Measurements from ENCODE around the gene RIC3. TPM values are rescaled to one million over a fixed set of nuclear protein-coding genes. Genes with fewer than 3 reads are reported as not detected.

RIC3 gene
- total and polyA plus RNA-seq, 7 donors = 0.23 to 34.9 (median 14.7) TPM; not detected in 1

DNA sequence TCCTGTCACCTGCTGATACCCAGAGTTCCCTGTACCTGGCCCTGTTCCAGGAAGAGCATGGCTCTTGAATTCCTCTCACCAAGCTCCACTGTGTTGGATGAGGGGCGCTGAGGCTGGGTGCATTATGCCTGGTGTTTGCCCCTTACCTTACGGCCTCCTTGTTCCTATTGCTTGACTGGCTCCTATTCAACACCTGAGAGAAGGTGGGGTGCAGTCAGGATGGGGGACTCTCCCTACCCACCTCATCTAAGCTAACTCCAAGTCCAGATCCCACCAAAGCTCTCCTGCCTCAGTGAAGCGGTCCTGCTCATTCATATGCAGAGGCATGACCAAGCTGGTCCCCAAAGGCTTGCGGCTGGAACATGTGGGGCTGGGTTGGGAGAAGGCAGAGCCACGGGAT is 35.8 kb upstream of the RIC3 start:
- intact Hi-C loops (cut with DNase I) = no loop called here
- DNase-seq = no peak
- Histone ChIP-seq H3K27me3 (peaks cover 0 to 9% (median 0%) of the 10 kb centered on the region in 3 donors), H3K9me3 (no peaks in the 10 kb centered on the region), H3K36me3 (no peaks in the 10 kb centered on the region), H3K27ac (no peak overlapping the region), H3K4me3 (no peak overlapping the region), H3K4me1 (peaks cover 0 to 5% (median 2%) of the 10 kb centered on the region in 4 donors)
- TF ChIP-seq POLR2A (IDR thresholded peaks at IDR 0.05) = no peak
- TF ChIP-seq, protein P1, sequence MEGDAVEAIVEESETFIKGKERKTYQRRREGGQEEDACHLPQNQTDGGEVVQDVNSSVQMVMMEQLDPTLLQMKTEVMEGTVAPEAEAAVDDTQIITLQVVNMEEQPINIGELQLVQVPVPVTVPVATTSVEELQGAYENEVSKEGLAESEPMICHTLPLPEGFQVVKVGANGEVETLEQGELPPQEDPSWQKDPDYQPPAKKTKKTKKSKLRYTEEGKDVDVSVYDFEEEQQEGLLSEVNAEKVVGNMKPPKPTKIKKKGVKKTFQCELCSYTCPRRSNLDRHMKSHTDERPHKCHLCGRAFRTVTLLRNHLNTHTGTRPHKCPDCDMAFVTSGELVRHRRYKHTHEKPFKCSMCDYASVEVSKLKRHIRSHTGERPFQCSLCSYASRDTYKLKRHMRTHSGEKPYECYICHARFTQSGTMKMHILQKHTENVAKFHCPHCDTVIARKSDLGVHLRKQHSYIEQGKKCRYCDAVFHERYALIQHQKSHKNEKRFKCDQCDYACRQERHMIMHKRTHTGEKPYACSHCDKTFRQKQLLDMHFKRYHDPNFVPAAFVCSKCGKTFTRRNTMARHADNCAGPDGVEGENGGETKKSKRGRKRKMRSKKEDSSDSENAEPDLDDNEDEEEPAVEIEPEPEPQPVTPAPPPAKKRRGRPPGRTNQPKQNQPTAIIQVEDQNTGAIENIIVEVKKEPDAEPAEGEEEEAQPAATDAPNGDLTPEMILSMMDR (IDR thresholded peaks at IDR 0.05) = no peak
- TF ChIP-seq EP300 (IDR thresholded peaks at IDR 0.05) = no peak
- TF ChIP-seq POLR2AphosphoS5 (IDR thresholded peaks at IDR 0.05) = no peak
- WGBS, 2 donors = 49 to 58% methylated on average over 5 of the region's 5 CpGs

DNA sequence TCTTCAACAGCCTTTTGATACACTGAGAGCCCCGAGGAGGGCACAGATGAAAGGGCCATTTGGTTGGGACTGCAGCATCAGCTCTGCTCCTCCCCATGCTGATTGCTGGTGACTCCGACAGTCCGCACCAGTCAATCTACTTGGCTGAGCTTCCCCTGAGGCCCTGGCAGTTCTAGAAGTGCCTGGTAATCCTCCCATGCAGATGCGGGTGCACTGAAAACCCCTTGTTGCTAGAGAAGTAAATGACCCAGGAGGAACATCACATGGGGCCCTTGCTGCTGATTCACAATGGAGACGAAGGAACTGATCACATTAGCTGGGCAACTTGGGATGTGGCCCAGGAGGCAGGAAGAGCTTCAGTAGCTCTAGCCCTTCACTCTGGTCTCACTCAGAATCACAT is 35.2 kb upstream of the RIC3 start:
- H3K36me3 ChIP-seq = no peaks in the 10 kb centered on the region
- DNase-seq = no peak
- no peak overlapping the region for H3K27ac ChIP-seq
- peaks cover 0 to 9% (median 0%) of the 10 kb centered on the region in 3 donors for H3K27me3 ChIP-seq
- no peak overlapping the region for H3K4me3 ChIP-seq
- 66 to 77% methylated on average over 5 of the region's 5 CpGs for WGBS, 2 donors
- H3K9me3 ChIP-seq = no peaks in the 10 kb centered on the region
- intact Hi-C loops (cut with DNase I) = no loop called here
- TF ChIP-seq, protein P1 (IDR thresholded peaks at IDR 0.05) = no peak
- TF ChIP-seq POLR2A (IDR thresholded peaks at IDR 0.05) (no peak), POLR2AphosphoS5 (IDR thresholded peaks at IDR 0.05) (no peak), EP300 (IDR thresholded peaks at IDR 0.05) (no peak)
- peaks cover 0 to 5% (median 2%) of the 10 kb centered on the region in 4 donors for H3K4me1 ChIP-seq

DNA sequence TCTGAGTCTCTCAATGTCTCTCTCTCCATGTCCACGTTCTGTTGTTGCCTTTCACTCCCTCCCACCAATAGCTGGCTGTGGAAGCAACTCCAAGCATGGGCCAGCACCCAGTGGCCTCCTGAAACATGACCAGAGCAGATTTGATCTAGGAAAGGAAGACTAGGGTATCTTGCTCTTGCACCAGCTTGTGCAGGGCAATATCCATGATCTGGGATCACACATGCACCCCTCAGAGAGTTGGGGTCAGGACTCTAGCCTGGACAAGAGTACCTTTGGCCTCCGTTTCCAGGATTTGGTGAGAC is 34.5 kb upstream of the RIC3 start:
- DNase-seq = no peak

DNA sequence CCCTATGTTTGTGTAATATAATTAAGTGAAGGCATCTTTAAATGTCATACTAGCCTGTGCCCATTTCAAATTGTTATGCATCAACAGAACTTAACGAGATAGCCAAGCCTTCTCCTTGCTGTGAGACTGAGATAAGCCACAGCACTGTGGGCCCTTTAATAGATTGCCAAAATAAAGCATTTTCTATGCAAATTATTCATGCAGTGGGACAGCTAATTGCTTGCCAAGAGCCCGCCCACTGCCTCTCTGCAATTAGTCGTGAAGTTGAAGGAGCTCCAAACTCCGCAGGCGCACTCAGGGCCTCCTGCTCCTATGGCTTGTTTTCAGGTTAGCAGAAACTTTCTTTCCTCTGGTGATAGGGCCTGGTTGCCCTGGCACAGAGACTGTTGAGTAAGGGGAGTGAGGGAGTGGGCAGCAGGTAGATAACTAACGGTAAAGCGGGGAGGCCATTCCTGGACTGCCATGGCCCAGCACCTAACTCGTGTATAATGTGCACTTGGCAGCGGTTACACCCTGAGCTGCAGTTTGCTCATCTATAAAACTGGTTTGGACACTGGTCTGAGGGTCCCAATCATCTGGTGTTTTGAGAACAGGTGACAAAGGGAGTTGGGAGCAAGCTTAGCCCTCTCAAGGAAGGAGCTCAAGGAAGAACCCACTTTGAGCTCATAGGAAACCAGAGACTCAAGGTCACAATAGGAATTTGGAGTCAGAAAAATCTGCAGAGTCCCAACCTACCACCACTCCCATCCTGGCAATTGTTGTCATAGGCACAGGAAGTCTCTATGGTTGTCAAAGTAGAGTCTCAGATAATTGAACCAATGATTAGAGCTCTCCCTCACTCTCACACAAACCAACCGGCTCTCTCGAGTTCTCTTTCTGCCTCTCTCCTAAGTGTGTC is 33.9 kb upstream of the RIC3 start:
- no peak for DNase-seq
- Histone ChIP-seq H3K27ac (no peak overlapping the region), H3K36me3 (no peaks in the 10 kb centered on the region), H3K4me3 (no peak overlapping the region), H3K4me1 (peaks cover 0 to 5% (median 2%) of the 10 kb centered on the region in 4 donors), H3K27me3 (peaks cover 0 to 9% (median 0%) of the 10 kb centered on the region in 3 donors), H3K9me3 (no peaks in the 10 kb centered on the region)
- 86 to 87% methylated on average over 11 of the region's 11 CpGs for WGBS, 2 donors
- intact Hi-C loops (cut with DNase I) = no loop called here
- TF ChIP-seq, protein P1 (IDR thresholded peaks at IDR 0.05) = no peak
- TF ChIP-seq POLR2AphosphoS5 (IDR thresholded peaks at IDR 0.05) = no peak
- no peak for TF ChIP-seq EP300 (IDR thresholded peaks at IDR 0.05)
- TF ChIP-seq POLR2A (IDR thresholded peaks at IDR 0.05) = no peak

More for the DNA sequence above, 34.5 kb upstream of the RIC3 start:
- Histone ChIP-seq H3K4me3 (no peak overlapping the region), H3K27me3 (peaks cover 0 to 9% (median 0%) of the 10 kb centered on the region in 3 donors), H3K9me3 (no peaks in the 10 kb centered on the region), H3K36me3 (no peaks in the 10 kb centered on the region), H3K4me1 (peaks cover 0 to 5% (median 2%) of the 10 kb centered on the region in 4 donors), H3K27ac (no peak overlapping the region)
- TF ChIP-seq, protein P1 (IDR thresholded peaks at IDR 0.05) = no peak
- TF ChIP-seq POLR2AphosphoS5 (IDR thresholded peaks at IDR 0.05) (no peak), POLR2A (IDR thresholded peaks at IDR 0.05) (no peak), EP300 (IDR thresholded peaks at IDR 0.05) (no peak)
- 77 to 82% methylated on average over 2 of the region's 2 CpGs for WGBS, 2 donors
- intact Hi-C loops (cut with DNase I) = no loop called here
